ENCODE data around the gene CEP192.

DNA sequence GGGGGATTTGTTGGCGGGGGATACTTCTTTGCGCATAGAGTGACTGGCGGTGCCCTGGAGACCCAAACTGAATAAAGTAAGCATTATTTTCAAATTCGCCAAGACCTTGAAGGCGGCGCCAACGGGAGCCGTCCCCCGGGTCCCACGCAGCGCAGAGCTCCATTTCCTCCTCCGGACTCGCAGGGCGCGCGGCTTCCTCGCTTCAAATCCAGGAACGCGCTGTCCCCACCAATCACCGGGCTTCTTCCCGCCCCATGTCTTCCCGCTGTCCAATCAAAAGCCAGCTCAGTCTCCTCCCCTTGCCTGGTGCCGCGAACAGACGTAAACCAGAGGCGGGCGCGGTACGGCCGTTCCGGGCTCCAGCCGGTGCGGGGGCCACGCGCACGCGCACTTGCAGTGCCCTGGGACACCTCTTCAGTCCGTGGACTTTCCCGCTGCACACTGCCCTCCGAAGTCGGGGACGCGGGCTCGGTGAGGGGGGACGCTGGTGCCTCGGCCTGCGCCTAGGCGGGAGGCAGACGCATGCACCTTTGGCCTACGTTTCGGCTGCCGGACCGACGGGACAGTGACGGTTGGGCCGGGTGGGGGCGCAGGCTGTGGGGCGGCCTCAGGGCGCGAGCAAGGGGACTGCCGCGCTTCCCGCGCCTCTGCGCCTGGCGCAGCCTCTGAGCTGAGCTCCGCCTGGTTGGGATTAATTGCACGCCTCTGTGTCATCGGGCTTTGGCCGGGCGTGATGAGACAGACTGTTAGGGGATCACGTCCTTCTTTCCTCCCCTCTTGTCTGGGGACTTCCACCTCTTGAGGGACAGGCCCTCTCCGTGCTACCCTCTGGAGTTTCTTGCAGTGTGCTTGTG is at the start of gene CEP192:
- TF ChIP-seq CTCF (IDR thresholded peaks at IDR 0.05) (peak in 2 of 4 experiments; percentile 15 to 39), POLR2A (IDR thresholded peaks at IDR 0.05) (peak; percentile 79)
